ENCODE measurements around the gene LIPN.

GRCh38 chr10:88800152-88801125 lies 40.6 kb downstream of the LIPN start:
- no peak for TF ChIP-seq CTCF (IDR thresholded peaks at IDR 0.05)
- TF ChIP-seq POLR2A (IDR thresholded peaks at IDR 0.05), result no peak

Measured in right lobe of liver (tissue), 4 donors.